Epidermal melanocyte (primary cell): ENCODE measurements around the gene FAM111A.

Source experiments
- DNase-seq: peaks from one replicate; pipeline ENCODE4 v3.0.0; 2011; ENCODE audit warnings: low spot score; ENCODE audit not compliant: insufficient read length

The FAM111A gene

DNA sequence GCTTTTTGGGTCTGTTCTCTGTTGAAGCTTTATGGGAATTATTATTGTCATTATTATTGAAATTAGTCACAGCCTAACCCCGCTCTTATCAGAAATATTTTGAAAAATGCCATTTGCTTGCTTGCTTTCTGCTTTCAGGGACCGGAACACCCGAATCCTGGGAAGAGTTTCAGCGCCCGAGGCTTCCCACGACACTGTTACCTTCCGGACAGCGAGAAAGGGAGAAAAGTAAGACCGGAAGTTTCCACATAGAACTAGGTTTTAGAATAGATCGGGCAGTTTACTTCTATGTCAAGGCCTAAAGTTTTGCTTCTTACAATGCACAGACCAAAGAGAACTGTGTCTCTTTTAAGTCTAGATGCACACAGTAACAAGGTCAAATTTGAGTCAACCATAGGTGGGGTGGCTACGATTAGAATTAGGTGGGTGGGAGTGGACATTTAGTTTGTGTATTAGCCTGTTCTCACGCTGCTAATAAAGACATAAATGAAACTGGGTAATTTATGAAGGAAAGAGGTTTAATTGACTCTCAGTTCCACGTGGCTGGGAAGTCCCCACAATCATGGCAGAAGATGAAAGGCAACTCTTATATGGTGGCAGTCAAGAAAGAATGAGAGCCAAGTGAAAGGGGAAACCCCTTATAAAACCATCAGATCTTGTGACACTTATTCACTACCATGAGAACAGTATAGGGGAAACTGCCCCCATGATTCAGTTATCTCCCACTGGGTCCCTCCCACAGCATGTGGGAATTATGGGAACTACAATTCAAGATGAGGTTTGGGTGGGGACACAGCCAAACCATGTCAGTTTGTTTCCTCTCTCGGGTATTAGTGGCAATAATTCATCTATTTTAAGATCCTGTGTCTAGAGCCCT lies 57.1 kb downstream of the FAM111A start:
- no peak for DNase-seq

DNA sequence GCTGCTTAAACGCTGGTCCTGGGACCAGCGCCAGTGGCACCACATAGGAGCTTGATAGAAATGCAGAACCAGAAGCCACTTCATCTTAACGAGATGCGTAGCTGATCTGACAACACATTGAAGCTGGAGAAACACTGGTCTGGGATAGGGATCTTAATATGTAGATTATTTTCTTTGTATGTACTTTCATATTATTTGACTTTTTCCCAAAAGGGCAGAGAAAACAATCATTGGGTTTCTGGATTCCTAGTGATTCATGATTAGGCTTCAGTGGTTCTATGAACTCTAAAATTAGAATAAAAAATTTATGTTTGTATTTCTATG lies 57.7 kb downstream of the FAM111A start:
- no peak for DNase-seq

DNA sequence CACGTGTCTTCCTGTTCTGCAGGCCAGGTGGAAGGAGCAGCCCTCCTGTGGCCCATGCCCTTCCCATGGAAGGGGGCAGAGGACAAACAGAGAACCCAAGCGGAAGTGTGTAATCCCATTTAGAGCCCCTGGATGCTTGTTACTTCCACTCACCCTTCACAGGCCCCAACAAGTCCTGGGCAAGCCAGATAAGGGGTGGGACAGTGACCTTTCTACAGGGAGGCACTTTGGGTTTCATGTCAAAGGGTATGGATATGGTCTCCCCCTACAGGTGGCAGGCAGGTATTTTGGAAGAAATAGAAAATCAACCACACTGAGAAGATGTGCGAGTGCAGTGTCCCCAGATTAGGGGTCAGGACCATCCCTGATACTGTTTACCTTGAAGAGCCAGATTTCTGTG lies 58.7 kb downstream of the FAM111A start:
- DNase-seq, result no peak
